AML-193 (cell line): ENCODE results near the gene DIPK1A.

Source experiments
- DNase-seq, 2 experiments: peaks; one replicate each; lab custom pipeline; 2025; lab: John Stamatoyannopoulos, UW

The DIPK1A gene

GRCh38 chr1:92876351-92876750 lies 84.9 kb downstream of the DIPK1A start:
- no peak for DNase-seq

GRCh38 chr1:92874987-92875386 lies 86.3 kb downstream of the DIPK1A start:
- no peak for DNase-seq

GRCh38 chr1:92872719-92873118 lies 88.5 kb downstream of the DIPK1A start:
- DNase-seq: no peak

GRCh38 chr1:92870591-92870990 lies 90.7 kb downstream of the DIPK1A start:
- no peak for DNase-seq

- peak; percentile 44 to 50 for DNase-seq
Observed at GRCh38 chr1:92864131-92864530, 97.1 kb downstream of the DIPK1A start.

- no peak for DNase-seq
Observed at GRCh38 chr1:92862605-92863004, 98.7 kb downstream of the DIPK1A start.

- no peak for DNase-seq
Observed at GRCh38 chr1:92859400-92860039, 101.7 kb downstream of the DIPK1A start.

GRCh38 chr1:92858564-92859399 lies 102.5 kb downstream of the DIPK1A start:
- peak; percentile 78 to 79 for DNase-seq

- DNase-seq: no peak
Observed at GRCh38 chr1:92857817-92858216, 103.4 kb downstream of the DIPK1A start.

GRCh38 chr1:92855236-92855635 lies 106.0 kb downstream of the DIPK1A start:
- DNase-seq: no peak

GRCh38 chr1:92854101-92854785 lies 107.0 kb downstream of the DIPK1A start:
- DNase-seq: no peak

GRCh38 chr1:92853299-92853698 lies 108.0 kb downstream of the DIPK1A start:
- peak; percentile 81 to 89 for DNase-seq

GRCh38 chr1:92851729-92852128 lies 109.5 kb downstream of the DIPK1A start:
- DNase-seq: no peak

GRCh38 chr1:92850019-92850418 lies 111.2 kb downstream of the DIPK1A start:
- DNase-seq: no peak

GRCh38 chr1:92848201-92848600 lies 113.1 kb downstream of the DIPK1A start:
- no peak for DNase-seq

GRCh38 chr1:92845908-92846307 lies 115.4 kb downstream of the DIPK1A start:
- DNase-seq: no peak

- DNase-seq: no peak
Observed at GRCh38 chr1:92844439-92844838, 116.8 kb downstream of the DIPK1A start.

GRCh38 chr1:92843429-92844352 lies 117.6 kb downstream of the DIPK1A start:
- no peak for DNase-seq

- no peak for DNase-seq
Observed at GRCh38 chr1:92843046-92843423, 118.2 kb downstream of the DIPK1A start.

- DNase-seq: no peak
Observed at GRCh38 chr1:92842082-92843045, 118.9 kb downstream of the DIPK1A start.

GRCh38 chr1:92840600-92840999 lies 120.7 kb downstream of the DIPK1A start:
- DNase-seq: no peak
